K562 (cell line): Measurements from ENCODE around the gene RNF34. TPM values are rescaled to one million over a fixed set of nuclear protein-coding genes. Genes with fewer than 3 reads are reported as not detected.

Source experiments
- DMBX1 ChIP-seq: fragments of 250-450 bp; sonication (Bioruptor Pico); IDR thresholded peaks from 2 replicates; pipeline ENCODE4 v1.8.0; 2022; ENCODE audit warnings: inconsistent platforms, mild to moderate bottlenecking, moderate library complexity, borderline replicate concordance
- ERF ChIP-seq: fragments of 450-650 bp; formaldehyde crosslinking; IDR thresholded peaks from 2 replicates; pipeline ENCODE4 v1.4.0; 2020; ENCODE audit warnings: mild to moderate bottlenecking, mixed read lengths
- GATAD2B ChIP-seq: fragments of 450-650 bp; IDR thresholded peaks from 2 replicates; pipeline ENCODE4 v1.6.1; 2017; ENCODE audit warnings: mild to moderate bottlenecking, borderline replicate concordance
- GMEB1 ChIP-seq: fragments of 250-450 bp; sonication (Bioruptor Pico); IDR thresholded peaks from 2 replicates; pipeline ENCODE4 v1.4.0; 2020; ENCODE audit warnings: mild to moderate bottlenecking
- KLF6 ChIP-seq: fragments of 250-450 bp; sonication (Bioruptor Pico); IDR thresholded peaks from 2 replicates; pipeline ENCODE4 v1.4.0; 2020; ENCODE audit warnings: mild to moderate bottlenecking, moderate library complexity, borderline replicate concordance
- L3MBTL2 ChIP-seq: fragments of 450-650 bp; IDR thresholded peaks from 2 replicates; pipeline ENCODE4 v1.6.1; 2016; ENCODE audit warnings: mild to moderate bottlenecking, moderate library complexity
- MAZ ChIP-seq, 2 experiments: fragments of 450-650 bp in 1 of 2; sonication (generic) in 1 of 2; formaldehyde crosslinking; IDR thresholded peaks in 1 of 2; conservative IDR thresholded peaks in 1 of 2; 2 replicates each; pipeline versions ENCODE4 v1.4.0 to v1.5.0; 2020; ENCODE audit warnings: mild to moderate bottlenecking in 1 of 2, missing genetic modification reagents in 1 of 2
- MXD1 ChIP-seq: fragments of 250-450 bp; sonication (Bioruptor Pico); IDR thresholded peaks from 2 replicates; pipeline ENCODE4 v1.8.0; 2021; ENCODE audit warnings: borderline replicate concordance, mild to moderate bottlenecking, moderate library complexity; ENCODE audit not compliant: poor library complexity, severe bottlenecking
- RBM15 ChIP-seq: fragments of 200-400 bp; formaldehyde crosslinking; IDR thresholded peaks from 2 replicates; pipeline ENCODE4 v1.6.1; 2018; ENCODE audit warnings: mild to moderate bottlenecking, low read length, moderate library complexity; ENCODE audit not compliant: insufficient read depth
- TAF1 ChIP-seq: IDR thresholded peaks from 2 replicates; pipeline ENCODE4 v1.6.1; 2011; ENCODE audit warnings: mild to moderate bottlenecking, low read length, moderate library complexity; ENCODE audit not compliant: insufficient read depth, control insufficient read depth, severe bottlenecking; ENCODE audit errors: extremely low read depth
- UBTF ChIP-seq, 2 experiments: IDR thresholded peaks; 2 replicates each; pipeline ENCODE4 v1.6.1; 2012; ENCODE audit warnings: improper control_type of control experiment in 2 of 2, low read depth in 2 of 2, low read length in 2 of 2, borderline replicate concordance in 1 of 2
- VEZF1 ChIP-seq: fragments of 200-800 bp; sonication (Bioruptor generic); IDR thresholded peaks from 2 replicates; pipeline ENCODE4 v1.6.1; 2017; ENCODE audit warnings: missing genetic modification characterization, missing compliant biosample characterization
- ZFX ChIP-seq: sonication (generic); formaldehyde crosslinking; IDR thresholded peaks from 2 replicates; pipeline ENCODE4 v1.8.0; 2022; ENCODE audit warnings: mild to moderate bottlenecking, missing genetic modification reagents, moderate library complexity
- ZNF134 ChIP-seq: fragments of 250-450 bp; sonication (Bioruptor Pico); conservative IDR thresholded peaks from 2 replicates; pipeline ENCODE4 v1.4.0; 2020
- ZNF263 ChIP-seq: sonication (generic); formaldehyde crosslinking; IDR thresholded peaks from 2 replicates; pipeline ENCODE4 v1.8.0; 2022; ENCODE audit warnings: mild to moderate bottlenecking, missing genetic modification reagents, borderline replicate concordance
- polyA plus RNA-seq, 8 experiments: library from polyadenylated mRNA; depleted of rRNA in 4 of 8; stranded (reverse) in 5 of 8; unstranded in 3 of 8; fragments of >200 nt; fragmentation: Nextera tagmentation in 2 of 8; fragmentation: Illumina TruSeq in 1 of 8; extraction: Ambion mirVana in 2 of 8; extraction: Trizol in 1 of 8; gene quantifications; 2 replicates each; pipeline versions ENCODE4 v1.2.1 to v1.2.3, GENCODE V29; 2011 to 2014; ENCODE audit warnings: inconsistent platforms in 1 of 8, missing spikeins in 1 of 8
- total RNA-seq, 7 experiments: library from RNA; depleted of rRNA in 6 of 7; stranded (reverse); fragments of >200 nt in 6 of 7; fragmentation: Illumina TruSeq in 2 of 7; extraction: Trizol in 2 of 7; gene quantifications; 2 replicates each; pipeline versions ENCODE4 v1.2.1 to v1.2.3, GENCODE V29; 2011 to 2021; ENCODE audit warnings: low replicate concordance in 1 of 7
- TF ChIP-seq, protein P1 (sequence below): fragments of 450-650 bp; formaldehyde crosslinking; IDR thresholded peaks from 2 replicates; pipeline ENCODE4 v1.4.0; 2020; ENCODE audit warnings: mild to moderate bottlenecking, moderate library complexity

Gene RNF34
- total and polyA plus RNA-seq, 9 of the 15 experiments (the other 6 are each of a cell fraction or from before 2014, with no cell fraction given), result 41.7 to 88.9 (median 54.1) TPM

GRCh38 chr12:121466794-121467637 is 67.1 kb downstream of the RNF34 start (continued):
- 0 out of 2 replicates have a peak, but pooled peaks have one; percentile 17 for TF ChIP-seq GATAD2B
- peak; percentile 11; the same call in 1 of the 2 replicates for TF ChIP-seq GMEB1 (CRISPR knock-in tag)
- 0 out of 2 replicates have a peak, but pooled peaks have one; percentile 60 for TF ChIP-seq ERF (CRISPR knock-in tag)
- TF ChIP-seq, protein P1, sequence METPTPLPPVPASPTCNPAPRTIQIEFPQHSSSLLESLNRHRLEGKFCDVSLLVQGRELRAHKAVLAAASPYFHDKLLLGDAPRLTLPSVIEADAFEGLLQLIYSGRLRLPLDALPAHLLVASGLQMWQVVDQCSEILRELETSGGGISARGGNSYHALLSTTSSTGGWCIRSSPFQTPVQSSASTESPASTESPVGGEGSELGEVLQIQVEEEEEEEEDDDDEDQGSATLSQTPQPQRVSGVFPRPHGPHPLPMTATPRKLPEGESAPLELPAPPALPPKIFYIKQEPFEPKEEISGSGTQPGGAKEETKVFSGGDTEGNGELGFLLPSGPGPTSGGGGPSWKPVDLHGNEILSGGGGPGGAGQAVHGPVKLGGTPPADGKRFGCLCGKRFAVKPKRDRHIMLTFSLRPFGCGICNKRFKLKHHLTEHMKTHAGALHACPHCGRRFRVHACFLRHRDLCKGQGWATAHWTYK (CRISPR knock-in tag), result 0 out of 2 replicates have a peak, but pooled peaks have one; percentile 23
- peak; percentile 69 for TF ChIP-seq L3MBTL2
- TF ChIP-seq UBTF (IDR thresholded peaks at IDR 0.05; ENCODE audit: borderline replicate concordance in 1 of 2, low read depth in 2 of 2, low read length in 2 of 2), result peak; percentile 74 to 95; a peak in 3 of 4 replicates
- no peak for TF ChIP-seq RBM15
- peak; percentile 67 for TF ChIP-seq TAF1
- TF ChIP-seq ZNF263 (CRISPR knock-in tag), result peak; percentile 27; the same call in 1 of the 2 replicates
- TF ChIP-seq KLF6 (CRISPR knock-in tag), result no peak
- 0 out of 2 replicates have a peak, but pooled peaks have one; percentile 62 for TF ChIP-seq DMBX1 (CRISPR knock-in tag)
- peak; percentile 8 for TF ChIP-seq MXD1 (CRISPR knock-in tag)
- 0 out of 4 replicates have a peak, but pooled peaks of 1 of the 2 experiments have one; percentile 8 for TF ChIP-seq MAZ (CRISPR knock-in tag; conservative IDR thresholded peaks at IDR 0.05 in 1 of 2, IDR thresholded peaks at IDR 0.05 in 1 of 2)
- peak; percentile 64 for TF ChIP-seq ZFX
- TF ChIP-seq ZNF134 (CRISPR knock-in tag), result peak; percentile 61; the same call in 1 of the 2 replicates
- TF ChIP-seq VEZF1 (CRISPR knock-in tag), result peak; percentile 95
